Liver (tissue), 9 donors: ENCODE measurements around the gene RABEP2. TPM values are rescaled to one million over a fixed set of nuclear protein-coding genes. Genes with fewer than 3 reads are reported as not detected.

Experiments
- DNase-seq: peaks from one replicate; pipeline ENCODE4 v3.0.0-alpha.2; 2017; ENCODE audit warnings: low spot score
- H3K27ac ChIP-seq, 2 donors: one replicate each; pipeline ENCODE4 v1.7.0; 2013; ENCODE audit warnings: inconsistent platforms in 2 of 2, low read length in 2 of 2, control low read depth in 1 of 2, low read depth in 1 of 2, mild to moderate bottlenecking in 1 of 2
- H3K27me3 ChIP-seq, 4 donors: one replicate each; pipeline versions ENCODE4 v1.6.1 to v1.7.0; 2013; ENCODE audit warnings: low read length in 3 of 4, inconsistent platforms in 1 of 4, mild to moderate bottlenecking in 1 of 4, moderate library complexity in 1 of 4; ENCODE audit not compliant: control insufficient read depth in 4 of 4, insufficient read depth in 4 of 4
- H3K36me3 ChIP-seq, 4 donors: one replicate each; pipeline versions ENCODE4 v1.6.1 to v1.7.0; 2013; ENCODE audit warnings: low read length in 3 of 4, mild to moderate bottlenecking in 3 of 4, low read depth in 1 of 4, moderate library complexity in 1 of 4; ENCODE audit not compliant: control insufficient read depth in 4 of 4, insufficient read depth in 3 of 4
- H3K4me1 ChIP-seq, 4 donors: one replicate each; pipeline versions ENCODE4 v1.6.1 to v1.7.0; 2013; ENCODE audit warnings: low read length in 3 of 4, mild to moderate bottlenecking in 3 of 4, moderate library complexity in 1 of 4; ENCODE audit not compliant: control insufficient read depth in 4 of 4, insufficient read depth in 4 of 4
- H3K4me3 ChIP-seq, 3 donors: one replicate each; pipeline versions ENCODE4 v1.6.1 to v1.7.0; 2013; ENCODE audit warnings: low read length in 3 of 3, control low read depth in 1 of 3, low read depth in 1 of 3, mild to moderate bottlenecking in 1 of 3
- H3K9ac ChIP-seq, 2 donors: one replicate each; pipeline ENCODE4 v1.7.0; 2013; ENCODE audit warnings: low read length in 2 of 2, mild to moderate bottlenecking in 2 of 2, moderate library complexity in 2 of 2, control low read depth in 1 of 2, low read depth in 1 of 2
- H3K9me3 ChIP-seq, 4 donors: one replicate each; pipeline versions ENCODE4 v1.6.1 to v1.7.0; 2013; ENCODE audit warnings: low read length in 3 of 4; ENCODE audit not compliant: control insufficient read depth in 4 of 4
- EGR1 ChIP-seq, 2 donors: IDR thresholded peaks; 2 replicates each; pipeline ENCODE4 v1.6.1; 2016 to 2018; ENCODE audit warnings: antibody characterized with exemption in 2 of 2, low read depth in 2 of 2
- FOXA1 ChIP-seq: IDR thresholded peaks from 2 replicates; pipeline ENCODE4 v1.6.1; 2016; ENCODE audit warnings: antibody characterized with exemption
- FOXA2 ChIP-seq: IDR thresholded peaks from 2 replicates; pipeline ENCODE4 v1.6.1; 2016; ENCODE audit warnings: antibody characterized with exemption
- GABPA ChIP-seq, 2 donors: IDR thresholded peaks in 1 of 2; conservative IDR thresholded peaks in 1 of 2; 2 replicates each; pipeline ENCODE4 v1.6.1; 2016; ENCODE audit warnings: antibody characterized with exemption in 2 of 2, mild to moderate bottlenecking in 1 of 2, moderate library complexity in 1 of 2
- HNF4A ChIP-seq, 2 donors: conservative IDR thresholded peaks; 2 replicates each; pipeline ENCODE4 v1.6.1; 2016; ENCODE audit warnings: antibody characterized with exemption in 2 of 2, mild to moderate bottlenecking in 2 of 2
- HNF4G ChIP-seq: IDR thresholded peaks from 2 replicates; pipeline ENCODE4 v1.6.1; 2016; ENCODE audit warnings: antibody characterized with exemption
- JUND ChIP-seq, 2 donors: IDR thresholded peaks; 2 replicates each; pipeline ENCODE4 v1.6.1; 2016; ENCODE audit warnings: antibody characterized with exemption in 2 of 2
- NR2F2 ChIP-seq: IDR thresholded peaks from 2 replicates; pipeline ENCODE4 v1.6.1; 2016; ENCODE audit warnings: antibody characterized with exemption
- RAD21 ChIP-seq, 2 donors: IDR thresholded peaks; 2 replicates each; pipeline ENCODE4 v1.6.1; 2016; ENCODE audit warnings: antibody characterized with exemption in 2 of 2, mild to moderate bottlenecking in 2 of 2
- RXRA ChIP-seq, 2 donors: IDR thresholded peaks; 2 replicates each; pipeline ENCODE4 v1.6.1; 2017 to 2018; ENCODE audit warnings: antibody characterized with exemption in 2 of 2, mild to moderate bottlenecking in 1 of 2
- SP1 ChIP-seq: IDR thresholded peaks from 2 replicates; pipeline ENCODE4 v1.6.1; 2018; ENCODE audit warnings: antibody characterized with exemption, mild to moderate bottlenecking
- TAF1 ChIP-seq: conservative IDR thresholded peaks from 2 replicates; pipeline ENCODE4 v1.6.1; 2016; ENCODE audit warnings: antibody characterized with exemption, mild to moderate bottlenecking
- YY1 ChIP-seq: IDR thresholded peaks from 2 replicates; pipeline ENCODE4 v1.6.1; 2016; ENCODE audit warnings: antibody characterized with exemption, mild to moderate bottlenecking
- WGBS: extraction: QIAGEN DNeasy Blood & Tissue Kit; methylation state at CpG from one replicate; pipeline ENCODE4 v1.1.7; 2013; 5-methylcytosine and 5-hydroxymethylcytosine counted together
- polyA plus RNA-seq, 2 donors: library from polyadenylated mRNA; stranded (reverse) in 1 of 2; unstranded in 1 of 2; fragments of 200-250 nt in 1 of 2; fragments of >200 nt in 1 of 2; fragmentation: Nextera tagmentation in 1 of 2; extraction: Ambion mirVana in 1 of 2; gene quantifications; one replicate each; pipeline versions ENCODE4 v1.2.1 to v1.2.3, GENCODE V29; 2013 to 2015
- total RNA-seq, 2 donors: library from RNA; depleted of rRNA; stranded (reverse); fragments of >200 nt; gene quantifications; one replicate each; pipeline ENCODE4 v1.2.3, GENCODE V29; 2014
- TF ChIP-seq, protein P1 (sequence below): fragments of 150-350 bp; IDR thresholded peaks from 2 replicates; pipeline ENCODE4 v1.5.1; 2017; ENCODE audit warnings: improper control_type of control experiment, low read depth, low read length; ENCODE audit not compliant: missing input control
- TF ChIP-seq, protein P2 (sequence below): IDR thresholded peaks from 2 replicates; pipeline ENCODE4 v1.6.1; 2016; ENCODE audit warnings: antibody characterized with exemption
- TF ChIP-seq, protein P3 (sequence below): IDR thresholded peaks from 2 replicates; pipeline ENCODE4 v1.6.1; 2016; ENCODE audit warnings: antibody characterized with exemption
- TF ChIP-seq, protein P4 (sequence below): IDR thresholded peaks from 2 replicates; pipeline ENCODE4 v1.6.1; 2016; ENCODE audit warnings: antibody characterized with exemption
- donor health status: healthy.
- donor health status: healthy.
- donor health status: healthy.
- donor health status: healthy.
- donor health status: healthy.

The RABEP2 gene
- total and polyA plus RNA-seq, 4 donors, result 3.0 to 16.1 (median 8.3) TPM

DNA sequence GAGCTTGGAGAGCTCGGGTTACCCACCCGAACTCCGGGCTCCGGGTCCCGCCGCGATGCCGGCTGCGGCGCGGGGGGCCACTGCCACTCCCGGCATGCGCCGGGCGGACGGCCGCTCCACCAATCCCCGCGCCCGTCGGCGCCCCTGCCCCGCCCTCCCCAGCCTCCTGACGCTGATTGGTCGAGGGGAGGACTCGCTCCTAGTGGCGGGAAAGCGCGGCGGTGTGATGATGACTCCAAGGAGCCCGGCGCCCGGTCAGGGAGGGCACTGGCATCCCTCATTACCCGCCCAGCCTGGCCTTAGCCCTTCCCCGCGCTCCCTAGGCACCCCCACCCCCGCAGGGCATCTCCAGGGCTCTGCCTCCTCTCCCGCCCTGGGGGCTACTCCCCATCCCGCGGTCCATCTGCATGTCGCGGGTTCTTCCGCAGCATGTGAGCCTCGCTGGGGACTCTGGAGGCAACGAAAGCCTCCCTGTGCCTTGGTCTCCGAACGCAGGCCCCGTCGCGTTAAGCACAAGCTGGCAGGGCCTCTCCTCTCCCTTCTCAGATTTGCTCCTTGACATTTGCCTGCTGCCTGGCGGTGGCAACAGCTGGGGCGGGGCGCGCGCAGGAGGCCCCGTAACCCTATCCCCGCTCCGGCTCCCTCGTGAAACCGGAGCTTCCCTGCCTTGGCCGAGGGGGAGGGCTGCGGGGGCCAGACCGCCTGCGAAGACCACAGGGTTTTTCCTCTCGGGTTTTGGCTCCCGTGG is 45.0 kb downstream of the RABEP2 start:
- peak; percentile 86 for DNase-seq
- H3K9ac ChIP-seq, result no peak overlapping the region
- H3K27me3 ChIP-seq, result no peaks in the 10 kb centered on the region
- 5% methylated on average over 66 of the region's 66 CpGs for WGBS
- no peak for TF ChIP-seq EGR1 (IDR thresholded peaks at IDR 0.05; ENCODE audit: low read depth in 2 of 2)
- peak; percentile 28 for TF ChIP-seq SP1
- TF ChIP-seq, protein P1, sequence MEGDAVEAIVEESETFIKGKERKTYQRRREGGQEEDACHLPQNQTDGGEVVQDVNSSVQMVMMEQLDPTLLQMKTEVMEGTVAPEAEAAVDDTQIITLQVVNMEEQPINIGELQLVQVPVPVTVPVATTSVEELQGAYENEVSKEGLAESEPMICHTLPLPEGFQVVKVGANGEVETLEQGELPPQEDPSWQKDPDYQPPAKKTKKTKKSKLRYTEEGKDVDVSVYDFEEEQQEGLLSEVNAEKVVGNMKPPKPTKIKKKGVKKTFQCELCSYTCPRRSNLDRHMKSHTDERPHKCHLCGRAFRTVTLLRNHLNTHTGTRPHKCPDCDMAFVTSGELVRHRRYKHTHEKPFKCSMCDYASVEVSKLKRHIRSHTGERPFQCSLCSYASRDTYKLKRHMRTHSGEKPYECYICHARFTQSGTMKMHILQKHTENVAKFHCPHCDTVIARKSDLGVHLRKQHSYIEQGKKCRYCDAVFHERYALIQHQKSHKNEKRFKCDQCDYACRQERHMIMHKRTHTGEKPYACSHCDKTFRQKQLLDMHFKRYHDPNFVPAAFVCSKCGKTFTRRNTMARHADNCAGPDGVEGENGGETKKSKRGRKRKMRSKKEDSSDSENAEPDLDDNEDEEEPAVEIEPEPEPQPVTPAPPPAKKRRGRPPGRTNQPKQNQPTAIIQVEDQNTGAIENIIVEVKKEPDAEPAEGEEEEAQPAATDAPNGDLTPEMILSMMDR, result peak; percentile 22
- H3K9me3 ChIP-seq, result no peaks in the 10 kb centered on the region
- H3K36me3 ChIP-seq, result no peaks in the 10 kb centered on the region
- peak overlapping the region; percentile 42 to 79 (median 63) for H3K4me3 ChIP-seq
- H3K27ac ChIP-seq, result no peak overlapping the region
- peaks cover 2 to 12% (median 11%) of the 10 kb centered on the region in 4 donors for H3K4me1 ChIP-seq

DNA sequence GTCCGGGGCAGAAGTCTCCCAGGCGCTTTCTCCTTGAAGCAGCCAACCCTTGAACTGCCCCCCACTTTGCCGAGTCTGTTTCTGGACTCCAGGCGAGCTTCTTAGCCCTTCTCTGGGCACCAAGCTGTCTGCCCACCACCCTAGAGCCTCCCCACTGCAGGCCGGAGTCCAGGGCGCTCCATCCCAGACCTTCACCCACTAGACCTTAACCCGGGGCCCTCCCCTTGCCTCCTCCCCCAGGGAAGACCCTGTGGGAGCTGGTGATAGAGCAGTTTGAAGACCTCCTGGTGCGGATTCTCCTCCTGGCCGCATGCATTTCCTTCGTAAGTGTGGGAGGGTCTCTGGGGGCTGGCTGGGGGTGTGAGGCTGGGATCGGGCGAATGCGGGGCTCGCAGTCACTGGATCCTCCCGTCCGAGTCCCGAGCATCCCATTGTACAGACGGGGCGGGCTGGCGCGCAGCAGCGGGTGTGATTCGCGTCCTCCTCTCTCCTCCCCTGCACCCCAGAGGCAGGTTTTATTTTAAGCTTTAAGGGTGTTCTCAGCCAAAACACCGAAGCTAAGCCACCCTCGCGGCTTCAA is 45.7 kb downstream of the RABEP2 start:
- no peak for DNase-seq

DNA sequence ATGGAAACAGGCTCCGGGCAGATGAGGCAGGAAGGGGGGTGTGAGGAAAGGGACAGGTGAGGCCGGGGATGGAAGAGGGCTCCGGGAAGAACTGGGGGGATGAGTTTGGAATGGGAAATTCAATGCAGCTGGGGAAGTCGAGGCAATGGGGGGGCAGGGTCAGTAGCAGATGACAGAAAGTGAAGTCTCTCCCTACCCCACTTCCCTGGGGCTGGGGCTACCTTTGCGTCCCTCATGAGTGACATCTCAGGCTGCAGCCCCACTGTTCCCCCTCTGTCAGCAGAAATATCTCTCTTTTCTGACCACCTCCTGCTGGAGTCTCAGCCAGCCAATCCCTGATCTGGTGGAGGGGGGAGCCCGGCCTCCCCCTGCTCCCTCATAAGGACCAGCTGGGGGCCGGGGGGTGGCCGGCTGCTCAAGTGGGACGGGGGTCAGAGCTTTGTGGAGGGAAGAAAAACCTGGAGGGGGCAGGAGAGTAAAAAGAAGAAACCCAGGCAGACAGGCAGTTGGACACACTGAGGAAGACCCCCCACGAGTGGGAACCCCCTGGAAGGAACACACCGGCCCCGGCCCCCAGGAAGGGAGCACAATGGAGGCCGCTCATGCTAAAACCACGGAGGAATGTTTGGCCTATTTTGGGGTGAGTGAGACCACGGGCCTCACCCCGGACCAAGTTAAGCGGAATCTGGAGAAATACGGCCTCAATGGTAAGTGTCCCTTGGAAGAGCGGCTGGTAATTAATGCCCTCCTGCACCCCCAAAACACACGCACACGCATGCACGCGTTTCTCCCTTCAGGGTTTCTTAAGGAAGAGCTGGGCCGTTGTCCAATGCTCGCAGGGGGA is 46.7 kb downstream of the RABEP2 start, which contains the start of gene ATP2A1:
TSS of gene ATP2A1 (plus strand) at position 406 of the 844 bp plus-strand sequence. CDS start at position 590, 184 bp downstream.
- H3K9ac ChIP-seq, result no peak within 1 kb of the TSS
- 73% methylated on average over 25 of the region's 25 CpGs for WGBS

More for the DNA sequence above, 45.7 kb downstream of the RABEP2 start:
- Histone ChIP-seq H3K9ac (no peak overlapping the region), H3K9me3 (no peaks in the 10 kb centered on the region), H3K4me3 (peak overlapping the region; percentile 42 to 79 (median 63)), H3K27me3 (no peaks in the 10 kb centered on the region), H3K4me1 (peaks cover 2 to 12% (median 11%) of the 10 kb centered on the region in 4 donors), H3K27ac (no peak overlapping the region), H3K36me3 (peaks cover 0 to 2% (median 0%) of the 10 kb centered on the region in 4 donors)
- 4% methylated on average over 27 of the region's 27 CpGs for WGBS
- TF ChIP-seq, protein P2, sequence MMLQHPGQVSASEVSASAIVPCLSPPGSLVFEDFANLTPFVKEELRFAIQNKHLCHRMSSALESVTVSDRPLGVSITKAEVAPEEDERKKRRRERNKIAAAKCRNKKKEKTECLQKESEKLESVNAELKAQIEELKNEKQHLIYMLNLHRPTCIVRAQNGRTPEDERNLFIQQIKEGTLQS, result no peak

More for the DNA sequence above, 46.7 kb downstream of the RABEP2 start, which contains the start of gene ATP2A1:
- TF ChIP-seq RAD21 (IDR thresholded peaks at IDR 0.05), result no peak
- TF ChIP-seq, protein P3, sequence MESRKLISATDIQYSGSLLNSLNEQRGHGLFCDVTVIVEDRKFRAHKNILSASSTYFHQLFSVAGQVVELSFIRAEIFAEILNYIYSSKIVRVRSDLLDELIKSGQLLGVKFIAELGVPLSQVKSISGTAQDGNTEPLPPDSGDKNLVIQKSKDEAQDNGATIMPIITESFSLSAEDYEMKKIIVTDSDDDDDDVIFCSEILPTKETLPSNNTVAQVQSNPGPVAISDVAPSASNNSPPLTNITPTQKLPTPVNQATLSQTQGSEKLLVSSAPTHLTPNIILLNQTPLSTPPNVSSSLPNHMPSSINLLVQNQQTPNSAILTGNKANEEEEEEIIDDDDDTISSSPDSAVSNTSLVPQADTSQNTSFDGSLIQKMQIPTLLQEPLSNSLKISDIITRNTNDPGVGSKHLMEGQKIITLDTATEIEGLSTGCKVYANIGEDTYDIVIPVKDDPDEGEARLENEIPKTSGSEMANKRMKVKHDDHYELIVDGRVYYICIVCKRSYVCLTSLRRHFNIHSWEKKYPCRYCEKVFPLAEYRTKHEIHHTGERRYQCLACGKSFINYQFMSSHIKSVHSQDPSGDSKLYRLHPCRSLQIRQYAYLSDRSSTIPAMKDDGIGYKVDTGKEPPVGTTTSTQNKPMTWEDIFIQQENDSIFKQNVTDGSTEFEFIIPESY, result no peak
- TF ChIP-seq, protein P4, sequence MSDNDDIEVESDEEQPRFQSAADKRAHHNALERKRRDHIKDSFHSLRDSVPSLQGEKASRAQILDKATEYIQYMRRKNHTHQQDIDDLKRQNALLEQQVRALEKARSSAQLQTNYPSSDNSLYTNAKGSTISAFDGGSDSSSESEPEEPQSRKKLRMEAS, result no peak
- TF ChIP-seq TAF1, result no peak
- no peak for TF ChIP-seq RXRA (IDR thresholded peaks at IDR 0.05)
- no peak for TF ChIP-seq HNF4G
- TF ChIP-seq, protein P2, result no peak
- no peak for TF ChIP-seq FOXA1
- TF ChIP-seq GABPA (IDR thresholded peaks at IDR 0.05 in 1 of 2, conservative IDR thresholded peaks at IDR 0.05 in 1 of 2), result no peak
- TF ChIP-seq, protein P1, result no peak
- no peak for TF ChIP-seq EGR1 (IDR thresholded peaks at IDR 0.05; ENCODE audit: low read depth in 2 of 2)
- no peak for TF ChIP-seq YY1
- TF ChIP-seq JUND (IDR thresholded peaks at IDR 0.05), result no peak
- TF ChIP-seq HNF4A (conservative IDR thresholded peaks at IDR 0.05), result no peak
- no peak for TF ChIP-seq NR2F2
- no peak for TF ChIP-seq FOXA2
- H3K36me3 ChIP-seq, result peaks cover 0 to 6% (median 2%) of the 10 kb centered on the region in 4 donors
- H3K27ac ChIP-seq, result no peak within 1 kb of the TSS
- H3K4me1 ChIP-seq, result peaks cover 2 to 12% (median 11%) of the 10 kb centered on the region in 4 donors
- H3K4me3 ChIP-seq, result peak within 1 kb of the TSS in 2 of 3 donors; percentile 63 to 79
- DNase-seq, result no peak
- H3K27me3 ChIP-seq, result no peaks in the 10 kb centered on the region
- H3K9me3 ChIP-seq, result no peaks in the 10 kb centered on the region
